Prostate gland (tissue), 2 donors: ENCODE results near the gene DERL2.

Source experiments
- POLR2AphosphoS5 ChIP-seq: sonication (generic); formaldehyde crosslinking; IDR thresholded peaks from one replicate; pipeline ENCODE4 v1.6.1; 2017; ENCODE audit warnings: antibody characterized with exemption
- TF ChIP-seq, protein P1 (sequence below), 4 experiments: fragments of 200-600 bp in 2 of 4; fragments of 450-650 bp in 2 of 4; sonication (generic) in 2 of 4; IDR thresholded peaks; 1 replicate in 3 of 4; 2 replicates in 1 of 4; pipeline ENCODE4 v1.5.1; 2016 to 2019; ENCODE audit warnings: antibody characterized with exemption in 4 of 4, mild to moderate bottlenecking in 2 of 4, moderate library complexity in 2 of 4

DNA sequence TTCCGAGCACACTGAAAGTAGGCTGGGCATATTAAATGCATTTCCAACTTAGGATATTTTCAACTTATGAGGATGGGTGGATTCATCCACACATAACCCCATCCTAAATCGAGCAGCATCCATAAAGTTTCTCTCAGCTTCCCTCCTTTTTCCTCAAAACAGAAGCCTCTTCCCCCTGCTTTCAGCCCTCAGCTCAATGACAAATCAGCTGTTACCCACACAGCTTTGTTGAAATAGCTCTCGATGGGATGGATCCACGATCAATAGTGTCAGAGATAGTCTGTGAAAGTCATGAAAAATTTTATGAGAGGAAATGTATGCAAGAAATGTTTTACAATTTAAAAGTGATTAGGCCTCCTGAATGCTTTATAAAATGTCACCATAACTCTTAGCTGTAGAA lies 19.7 kb downstream of the DERL2 start:
- TF ChIP-seq, protein P1, sequence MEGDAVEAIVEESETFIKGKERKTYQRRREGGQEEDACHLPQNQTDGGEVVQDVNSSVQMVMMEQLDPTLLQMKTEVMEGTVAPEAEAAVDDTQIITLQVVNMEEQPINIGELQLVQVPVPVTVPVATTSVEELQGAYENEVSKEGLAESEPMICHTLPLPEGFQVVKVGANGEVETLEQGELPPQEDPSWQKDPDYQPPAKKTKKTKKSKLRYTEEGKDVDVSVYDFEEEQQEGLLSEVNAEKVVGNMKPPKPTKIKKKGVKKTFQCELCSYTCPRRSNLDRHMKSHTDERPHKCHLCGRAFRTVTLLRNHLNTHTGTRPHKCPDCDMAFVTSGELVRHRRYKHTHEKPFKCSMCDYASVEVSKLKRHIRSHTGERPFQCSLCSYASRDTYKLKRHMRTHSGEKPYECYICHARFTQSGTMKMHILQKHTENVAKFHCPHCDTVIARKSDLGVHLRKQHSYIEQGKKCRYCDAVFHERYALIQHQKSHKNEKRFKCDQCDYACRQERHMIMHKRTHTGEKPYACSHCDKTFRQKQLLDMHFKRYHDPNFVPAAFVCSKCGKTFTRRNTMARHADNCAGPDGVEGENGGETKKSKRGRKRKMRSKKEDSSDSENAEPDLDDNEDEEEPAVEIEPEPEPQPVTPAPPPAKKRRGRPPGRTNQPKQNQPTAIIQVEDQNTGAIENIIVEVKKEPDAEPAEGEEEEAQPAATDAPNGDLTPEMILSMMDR (IDR thresholded peaks at IDR 0.05) = no peak
- no peak for TF ChIP-seq POLR2AphosphoS5
